Thyroid gland (tissue), 4 donors: ENCODE results near the gene KLHL18.

Experiments
- POLR2A ChIP-seq, 2 donors: fragments of 450-650 bp; IDR thresholded peaks; one replicate each; pipeline ENCODE4 v1.6.1; 2017; ENCODE audit warnings: antibody characterized with exemption in 2 of 2, mild to moderate bottlenecking in 2 of 2, moderate library complexity in 1 of 2
- TF ChIP-seq, protein P1 (sequence below), 6 experiments: fragments of 200-600 bp in 3 of 6; fragments of 450-650 bp in 3 of 6; sonication (generic) in 3 of 6; IDR thresholded peaks; one replicate each; pipeline ENCODE4 v1.5.1; 2016 to 2019; ENCODE audit warnings: antibody characterized with exemption in 6 of 6, mild to moderate bottlenecking in 2 of 6, inconsistent platforms in 1 of 6, moderate library complexity in 1 of 6

- TF ChIP-seq, protein P1, sequence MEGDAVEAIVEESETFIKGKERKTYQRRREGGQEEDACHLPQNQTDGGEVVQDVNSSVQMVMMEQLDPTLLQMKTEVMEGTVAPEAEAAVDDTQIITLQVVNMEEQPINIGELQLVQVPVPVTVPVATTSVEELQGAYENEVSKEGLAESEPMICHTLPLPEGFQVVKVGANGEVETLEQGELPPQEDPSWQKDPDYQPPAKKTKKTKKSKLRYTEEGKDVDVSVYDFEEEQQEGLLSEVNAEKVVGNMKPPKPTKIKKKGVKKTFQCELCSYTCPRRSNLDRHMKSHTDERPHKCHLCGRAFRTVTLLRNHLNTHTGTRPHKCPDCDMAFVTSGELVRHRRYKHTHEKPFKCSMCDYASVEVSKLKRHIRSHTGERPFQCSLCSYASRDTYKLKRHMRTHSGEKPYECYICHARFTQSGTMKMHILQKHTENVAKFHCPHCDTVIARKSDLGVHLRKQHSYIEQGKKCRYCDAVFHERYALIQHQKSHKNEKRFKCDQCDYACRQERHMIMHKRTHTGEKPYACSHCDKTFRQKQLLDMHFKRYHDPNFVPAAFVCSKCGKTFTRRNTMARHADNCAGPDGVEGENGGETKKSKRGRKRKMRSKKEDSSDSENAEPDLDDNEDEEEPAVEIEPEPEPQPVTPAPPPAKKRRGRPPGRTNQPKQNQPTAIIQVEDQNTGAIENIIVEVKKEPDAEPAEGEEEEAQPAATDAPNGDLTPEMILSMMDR (IDR thresholded peaks at IDR 0.05) = no peak
- TF ChIP-seq POLR2A (IDR thresholded peaks at IDR 0.05) = no peak
These were observed 65.8 kb downstream of the KLHL18 start for GRCh38 chr3:47348411-47349154.
